CD4-positive, alpha-beta T cell (primary cell): Measurements from ENCODE around the gene SLAMF6. TPM values are rescaled to one million over a fixed set of nuclear protein-coding genes. Genes with fewer than 3 reads are reported as not detected.

ENCODE experiments used
- ATAC-seq: fragments of 200-7000 bp; cut with Tn5 transposase; one replicate; pipeline ENCODE4 v1.10.0; 2022; ENCODE audit warnings: mild to moderate bottlenecking; ENCODE audit not compliant: poor library complexity
- CTCF ChIA-PET: fragments of 350-600 bp; sonication (Branson Sonifier 250); formaldehyde crosslinking; loops from one replicate; lab custom pipeline; 2021; ENCODE audit warnings: antibody characterized with exemption, inconsistent platforms; lab: Charles Lee
- POLR2A ChIA-PET: fragments of 350-600 bp; sonication (Branson Sonifier 250); formaldehyde crosslinking; loops from one replicate; lab custom pipeline; 2021; ENCODE audit warnings: antibody characterized with exemption, inconsistent platforms; lab: Charles Lee
- DNase-seq, 14 experiments: peaks; one replicate each; pipeline ENCODE4 v3.0.0-alpha.2; 2013 to 2020; ENCODE audit warnings: mixed read lengths in 2 of 14
- H3K27ac ChIP-seq, 2 donors: one replicate each; pipeline versions ENCODE4 v1.5.1 to v1.7.0; 2013; ENCODE audit warnings: low read length in 2 of 2, low read depth in 1 of 2, mild to moderate bottlenecking in 1 of 2
- H3K27me3 ChIP-seq, 2 experiments: 1 replicate in 1 of 2; 2 replicates in 1 of 2; pipeline versions ENCODE4 v1.6.1 to v1.7.0; 2013; ENCODE audit warnings: low read length in 2 of 2, control low read depth in 1 of 2, mild to moderate bottlenecking in 1 of 2, moderate library complexity in 1 of 2; ENCODE audit not compliant: insufficient read depth in 2 of 2, control insufficient read depth in 1 of 2
- H3K36me3 ChIP-seq: one replicate; pipeline ENCODE4 v1.6.1; 2013; ENCODE audit warnings: low read length, control low read depth; ENCODE audit not compliant: insufficient read depth
- H3K4me1 ChIP-seq: one replicate; pipeline ENCODE4 v1.6.1; 2013; ENCODE audit warnings: low read length, control low read depth; ENCODE audit not compliant: insufficient read depth
- H3K4me3 ChIP-seq: one replicate; pipeline ENCODE4 v1.5.1; 2013; ENCODE audit warnings: mild to moderate bottlenecking, low read length, moderate library complexity
- H3K9me3 ChIP-seq, 2 experiments: 1 replicate in 1 of 2; 2 replicates in 1 of 2; pipeline versions ENCODE4 v1.6.1 to v1.7.0; 2013; ENCODE audit warnings: low read length in 2 of 2, mild to moderate bottlenecking in 2 of 2, control low read depth in 1 of 2, moderate library complexity in 1 of 2; ENCODE audit not compliant: control insufficient read depth in 1 of 2, insufficient read depth in 1 of 2
- H3K27ac Mint-ChIP-seq: one replicate; pipeline ENCODE4 v1.8.0; 2020; ENCODE audit warnings: mixed read lengths
- H3K27me3 Mint-ChIP-seq: one replicate; pipeline ENCODE4 v1.8.0; 2021; ENCODE audit warnings: mixed read lengths
- H3K36me3 Mint-ChIP-seq: one replicate; pipeline ENCODE4 v1.8.0; 2021; ENCODE audit warnings: low read depth, mixed read lengths
- H3K4me1 Mint-ChIP-seq: one replicate; pipeline ENCODE4 v1.8.0; 2021; ENCODE audit warnings: low read depth, mixed read lengths
- H3K4me3 Mint-ChIP-seq: one replicate; pipeline ENCODE4 v1.8.0; 2020; ENCODE audit warnings: mild to moderate bottlenecking, mixed read lengths
- H3K9me3 Mint-ChIP-seq: one replicate; pipeline ENCODE4 v1.8.0; 2020; ENCODE audit warnings: mixed read lengths
- intact Hi-C, 2 experiments: fragments of 100-400 bp; cut with DNase I in 1 of 2; cut with micrococcal nuclease in 1 of 2; formaldehyde crosslinking; loops; one replicate each; pipeline versions ENCODE4 v1.15.1 to v1.9.0; 2023 to 2025; cut with DNase I, micrococcal nuclease
- total RNA-seq, 174 experiments: library from RNA in 2 of 174; stranded (reverse) in 2 of 174; gene quantifications; one replicate each; pipeline ENCODE4 v1.2.3 and lab custom pipeline; 2021 to 2026
- TF ChIP-seq, protein P1 (sequence below): fragments of 200-600 bp; IDR thresholded peaks from one replicate; pipeline ENCODE4 v1.8.0; 2022; ENCODE audit warnings: antibody characterized with exemption, mild to moderate bottlenecking

The SLAMF6 gene
- total RNA-seq, 2 experiments from 2014 or later = 6.3 to 7.3 TPM

DNA sequence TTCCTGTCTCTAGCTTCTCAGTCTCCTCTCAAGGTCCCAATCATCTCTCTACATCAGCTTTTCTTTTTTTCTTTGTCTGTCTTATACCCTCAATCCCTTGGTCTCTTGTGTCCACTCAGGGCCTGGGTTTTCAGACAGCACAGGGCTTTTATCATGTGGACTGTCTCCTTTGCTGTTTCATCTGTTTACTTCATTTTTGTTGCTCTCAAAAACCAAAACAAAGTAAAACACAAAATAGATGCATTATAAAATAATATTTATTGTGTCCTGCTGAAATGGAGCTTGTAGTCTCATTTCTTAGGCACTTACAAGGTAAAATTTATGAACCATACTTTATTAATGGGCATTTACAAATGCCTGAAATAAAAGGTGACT is 17.8 kb upstream of the SLAMF6 start:
- no peaks in the 10 kb centered on the region for H3K27me3 ChIP-seq
- Mint-ChIP-seq H3K36me3 (peaks cover 24% of the 10 kb centered on the region), H3K4me1 (peaks cover 65% of the 10 kb centered on the region), H3K9me3 (peaks cover 4% of the 10 kb centered on the region), H3K27me3 (no peaks in the 10 kb centered on the region), H3K4me3 (peak overlapping the region; percentile 59), H3K27ac (peak overlapping the region; percentile 88)
- POLR2A ChIA-PET = interaction anchor here (0.7 to 3.3 kb wide), 16 partner anchors 11 to 256 kb away, joined by 3 to 21 read pairs (median 5); partner anchors contain the start of genes LY9 and SLAMF6
- peaks cover 55% of the 10 kb centered on the region for H3K4me1 ChIP-seq
- intact Hi-C loops = loop anchor here in 1 of 2 experiments (2.0 to 5.0 kb wide), 3 partner anchors 20 to 114 kb away; partner anchors contain the start of gene CD84
- ATAC-seq (no peak), DNase-seq (no peak)
- H3K27ac ChIP-seq = peak overlapping the region; percentile 54 to 68
- peak overlapping the region; percentile 13 for H3K4me3 ChIP-seq
- H3K36me3 ChIP-seq = no peaks in the 10 kb centered on the region
- CTCF ChIA-PET = interaction anchor here (0.8 to 2.2 kb wide), 7 partner anchors 11 to 186 kb away, joined by 3 to 12 read pairs (median 4); partner anchors contain the start of gene CD84
- TF ChIP-seq, protein P1, sequence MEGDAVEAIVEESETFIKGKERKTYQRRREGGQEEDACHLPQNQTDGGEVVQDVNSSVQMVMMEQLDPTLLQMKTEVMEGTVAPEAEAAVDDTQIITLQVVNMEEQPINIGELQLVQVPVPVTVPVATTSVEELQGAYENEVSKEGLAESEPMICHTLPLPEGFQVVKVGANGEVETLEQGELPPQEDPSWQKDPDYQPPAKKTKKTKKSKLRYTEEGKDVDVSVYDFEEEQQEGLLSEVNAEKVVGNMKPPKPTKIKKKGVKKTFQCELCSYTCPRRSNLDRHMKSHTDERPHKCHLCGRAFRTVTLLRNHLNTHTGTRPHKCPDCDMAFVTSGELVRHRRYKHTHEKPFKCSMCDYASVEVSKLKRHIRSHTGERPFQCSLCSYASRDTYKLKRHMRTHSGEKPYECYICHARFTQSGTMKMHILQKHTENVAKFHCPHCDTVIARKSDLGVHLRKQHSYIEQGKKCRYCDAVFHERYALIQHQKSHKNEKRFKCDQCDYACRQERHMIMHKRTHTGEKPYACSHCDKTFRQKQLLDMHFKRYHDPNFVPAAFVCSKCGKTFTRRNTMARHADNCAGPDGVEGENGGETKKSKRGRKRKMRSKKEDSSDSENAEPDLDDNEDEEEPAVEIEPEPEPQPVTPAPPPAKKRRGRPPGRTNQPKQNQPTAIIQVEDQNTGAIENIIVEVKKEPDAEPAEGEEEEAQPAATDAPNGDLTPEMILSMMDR = no peak
- no peaks in the 10 kb centered on the region for H3K9me3 ChIP-seq

DNA sequence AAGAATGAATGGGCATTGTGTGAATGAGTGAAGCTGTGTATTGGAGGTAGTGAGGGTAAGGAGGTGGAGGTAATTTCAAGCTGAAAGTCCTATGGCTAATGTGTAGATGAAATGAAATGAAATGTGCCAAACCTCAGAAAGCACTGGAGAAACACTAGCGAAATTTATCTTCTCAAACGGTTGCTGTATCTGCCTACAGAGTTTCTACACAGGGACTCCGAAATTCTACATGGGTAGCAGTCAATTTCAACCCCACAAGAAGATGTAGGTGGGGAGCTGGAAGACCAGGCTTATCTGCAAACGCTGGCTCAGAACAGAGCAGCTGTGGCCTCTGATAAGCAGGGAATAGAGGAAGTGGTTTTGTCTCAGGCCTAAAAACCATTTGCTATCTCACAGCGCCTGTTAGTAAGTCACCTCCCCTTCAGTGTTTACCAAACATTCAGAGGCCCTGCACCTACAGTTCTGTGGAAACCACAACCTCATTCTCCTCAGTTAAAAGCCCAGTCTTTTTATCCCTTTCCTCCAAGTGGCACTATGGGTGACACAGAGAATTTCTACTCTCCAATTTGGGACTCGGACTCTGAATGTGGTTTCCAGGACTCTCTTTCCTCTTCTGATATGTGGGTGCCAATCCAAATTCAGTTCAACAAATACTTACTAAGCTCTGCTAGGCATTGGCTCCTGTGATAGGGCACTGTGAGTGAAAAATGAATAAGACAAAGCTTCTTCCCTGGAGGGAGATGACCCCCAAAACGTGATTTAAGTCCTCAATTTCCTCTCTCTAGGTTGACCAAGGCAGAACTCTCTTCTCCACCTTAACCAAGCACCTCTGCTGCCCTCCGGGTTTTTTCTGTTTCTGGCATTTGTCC is 17.2 kb upstream of the SLAMF6 start:
- Histone ChIP-seq H3K27me3 (no peaks in the 10 kb centered on the region), H3K4me3 (peak overlapping the region; percentile 13), H3K4me1 (peaks cover 55% of the 10 kb centered on the region), H3K27ac (peak overlapping the region; percentile 54 to 68), H3K9me3 (peaks cover 0 to 2% of the 10 kb centered on the region in 2 experiments), H3K36me3 (no peaks in the 10 kb centered on the region)
- CTCF ChIA-PET = interaction anchor here (0.6 to 2.2 kb wide), 8 partner anchors 18 to 501 kb away, joined by 3 to 12 read pairs (median 4); partner anchors contain the start of gene CD84
- POLR2A ChIA-PET = interaction anchor here (0.7 to 3.3 kb wide), 22 partner anchors 11 to 256 kb away, joined by 3 to 21 read pairs (median 4); partner anchors contain the start of genes LY9 and SLAMF6
- peak overlapping the region; percentile 59 for H3K4me3 Mint-ChIP-seq
- peaks cover 26% of the 10 kb centered on the region for H3K36me3 Mint-ChIP-seq
- ATAC-seq (peak; percentile 90), DNase-seq (peak in 12 of 14 experiments; percentile 19 to 91 (median 34))
- H3K4me1 Mint-ChIP-seq = peaks cover 64% of the 10 kb centered on the region
- H3K9me3 Mint-ChIP-seq = peaks cover 5% of the 10 kb centered on the region
- TF ChIP-seq, protein P1 = no peak
- H3K27me3 Mint-ChIP-seq = no peaks in the 10 kb centered on the region
- peak overlapping the region; percentile 88 for H3K27ac Mint-ChIP-seq
- intact Hi-C loops = loop anchor here in 1 of 2 experiments (2.0 to 5.0 kb wide), 3 partner anchors 19 to 113 kb away; partner anchors contain the start of gene CD84

DNA sequence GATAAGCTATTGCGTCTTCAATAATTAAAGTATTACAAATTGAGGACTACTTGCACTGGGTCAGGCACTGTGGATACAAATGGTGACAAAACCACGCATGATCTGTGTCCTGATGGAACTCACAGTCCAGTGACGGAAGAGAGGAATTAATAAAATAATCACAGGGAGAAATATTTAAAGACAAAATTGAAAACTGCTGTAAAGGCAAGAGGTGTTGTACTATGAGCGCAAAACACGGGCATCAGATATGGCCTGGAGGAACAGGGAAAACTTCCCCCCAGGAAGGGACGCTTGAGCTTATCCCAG is 16.6 kb upstream of the SLAMF6 start:
- Histone ChIP-seq H3K9me3 (peaks cover 0 to 8% of the 10 kb centered on the region in 2 experiments), H3K4me1 (peaks cover 50% of the 10 kb centered on the region), H3K4me3 (peak overlapping the region; percentile 13), H3K27me3 (no peaks in the 10 kb centered on the region), H3K36me3 (no peaks in the 10 kb centered on the region), H3K27ac (peak overlapping the region; percentile 54 to 68)
- Mint-ChIP-seq H3K27me3 (no peaks in the 10 kb centered on the region), H3K27ac (peak overlapping the region; percentile 88), H3K4me3 (peak overlapping the region; percentile 59), H3K36me3 (peaks cover 26% of the 10 kb centered on the region), H3K9me3 (peaks cover 8% of the 10 kb centered on the region), H3K4me1 (peaks cover 58% of the 10 kb centered on the region)
- TF ChIP-seq, protein P1 = no peak
- intact Hi-C loops = no loop called here
- ATAC-seq (no peak), DNase-seq (no peak)
- POLR2A ChIA-PET = interaction anchor here (0.7 to 3.3 kb wide), 15 partner anchors 10 to 257 kb away, joined by 3 to 21 read pairs (median 4); partner anchors contain the start of genes LY9 and SLAMF6
- CTCF ChIA-PET = interaction anchor here (0.6 to 2.2 kb wide), 5 partner anchors 20 to 501 kb away, joined by 3 to 12 read pairs (median 4); no protein-coding TSS in a partner anchor
